NCI-H446 treated with DMSO at 0.1 percent for 48 hours (cell line): ENCODE results near the gene TOM1L1.
A peak's percentile ranks its signal among the peaks of the same experiment; 100 is the strongest.

Experiments used
- DNase-seq: peaks from one replicate; lab custom pipeline; 2025; lab: John Stamatoyannopoulos, UW

TOM1L1 gene

DNA sequence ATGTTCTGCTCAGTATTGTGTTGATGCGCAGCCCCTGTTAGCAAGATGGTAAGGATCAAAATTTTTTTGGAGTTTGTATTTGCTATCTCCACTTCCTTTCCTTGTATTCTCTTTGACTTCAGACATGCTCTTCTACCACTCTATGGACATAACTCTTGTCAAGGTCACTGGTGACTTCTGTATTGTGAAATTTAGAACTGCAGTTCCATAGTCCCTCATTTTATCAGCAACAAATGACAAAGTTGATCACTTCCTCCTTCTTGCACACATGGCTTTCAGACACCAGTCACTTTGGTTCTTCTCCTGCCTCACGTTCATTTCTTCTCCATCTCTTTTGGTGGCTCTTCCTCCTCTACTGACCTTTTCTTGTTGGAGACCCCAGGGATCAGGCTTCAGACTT lies 46.7 kb downstream of the TOM1L1 start:
- DNase-seq, result no peak

GRCh38 chr17:54948380-54948779 lies 47.7 kb downstream of the TOM1L1 start:
- DNase-seq, result no peak

GRCh38 chr17:54950116-54950515 lies 49.5 kb downstream of the TOM1L1 start:
- DNase-seq, result no peak

GRCh38 chr17:54951286-54951685 lies 50.6 kb downstream of the TOM1L1 start:
- DNase-seq, result no peak

DNA sequence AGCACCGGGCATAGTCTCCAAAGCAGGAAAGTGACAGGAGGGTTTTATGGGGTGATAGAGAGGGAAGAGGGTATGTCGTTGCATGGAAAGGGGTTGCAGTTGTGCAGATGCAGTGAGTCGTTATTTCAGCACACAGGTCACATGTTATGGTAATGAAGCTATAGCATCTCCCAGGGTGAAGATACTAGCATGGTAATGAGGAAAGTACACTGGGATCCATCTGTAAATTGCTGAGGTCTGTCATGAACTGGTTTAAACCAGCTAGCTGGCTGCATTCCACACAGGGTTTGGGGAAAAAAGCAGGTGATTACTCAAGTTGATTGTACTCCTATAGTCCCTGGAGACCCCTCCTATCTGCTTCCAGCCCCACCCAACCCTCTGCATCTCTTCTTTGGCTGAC lies 56.1 kb downstream of the TOM1L1 start:
- DNase-seq, result no peak

GRCh38 chr17:54967621-54968261 lies 67.1 kb downstream of the TOM1L1 start:
- DNase-seq, result no peak

- DNase-seq, result peak; percentile 86
These were observed 67.8 kb downstream of the TOM1L1 start, which contains the start of the genes COX11 and STXBP4 for GRCh38 chr17:54968262-54968987. Gene COX11, minus strand, starts transcription at chr17:54968654. Its CDS starts 8 bp downstream, at chr17:54968646. Gene STXBP4, plus strand, starts transcription at chr17:54968765. Its CDS starts 17,455 bp downstream, at chr17:54986220.

- DNase-seq, result no peak
These were observed 68.3 kb downstream of the TOM1L1 start for GRCh38 chr17:54968988-54969332.

DNA sequence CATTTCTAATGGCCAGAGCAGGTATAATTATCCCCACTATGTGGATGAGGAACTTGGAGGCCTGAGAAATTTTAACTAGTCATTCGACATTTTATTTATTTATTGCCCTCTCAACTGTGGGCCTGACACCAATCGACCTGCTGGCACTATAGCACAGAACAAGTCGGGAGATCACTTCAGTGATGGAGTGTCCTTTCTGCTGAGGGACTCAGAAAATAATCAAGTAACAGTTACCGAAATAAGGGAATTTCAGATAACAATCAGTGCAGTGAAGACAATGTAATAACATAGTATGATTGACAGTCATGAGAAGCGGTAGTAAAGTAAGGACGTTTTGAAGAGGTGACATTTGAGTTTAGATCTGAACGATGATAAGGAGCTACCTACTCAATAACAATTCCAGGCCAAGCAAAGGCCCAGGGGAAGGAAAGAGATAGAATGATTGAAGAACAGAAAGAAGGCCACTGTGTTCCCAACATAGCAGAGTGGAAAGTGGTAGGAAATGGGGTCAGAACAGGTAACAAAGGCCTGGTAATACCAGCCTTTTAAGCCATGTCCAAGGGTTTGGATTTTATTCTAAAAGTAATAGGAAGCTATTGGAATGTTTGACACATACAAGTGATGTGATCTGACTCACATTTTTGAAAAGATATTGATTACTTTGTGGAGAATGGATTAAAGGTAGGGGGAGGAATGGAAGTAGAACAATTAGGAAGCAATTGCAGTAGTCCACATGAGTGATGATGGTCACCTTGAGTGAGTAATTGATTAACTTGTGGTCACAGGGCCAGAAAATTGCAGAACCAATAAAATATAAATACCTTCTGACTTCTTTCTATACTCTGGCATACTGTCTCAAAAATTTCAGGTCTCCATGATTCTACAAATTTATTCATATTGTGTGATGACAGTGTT lies 69.3 kb downstream of the TOM1L1 start:
- no peak for DNase-seq

GRCh38 chr17:54971147-54971546 lies 70.5 kb downstream of the TOM1L1 start:
- no peak for DNase-seq

- no peak for DNase-seq
These were observed 71.2 kb downstream of the TOM1L1 start for GRCh38 chr17:54971901-54972300.

GRCh38 chr17:54972406-54973138 lies 71.9 kb downstream of the TOM1L1 start:
- DNase-seq, result no peak

- DNase-seq, result no peak
These were observed 74.1 kb downstream of the TOM1L1 start for GRCh38 chr17:54974759-54975158.

GRCh38 chr17:54976316-54976715 lies 75.7 kb downstream of the TOM1L1 start:
- no peak for DNase-seq

- no peak for DNase-seq
These were observed 77.1 kb downstream of the TOM1L1 start for GRCh38 chr17:54977744-54978143.

DNA sequence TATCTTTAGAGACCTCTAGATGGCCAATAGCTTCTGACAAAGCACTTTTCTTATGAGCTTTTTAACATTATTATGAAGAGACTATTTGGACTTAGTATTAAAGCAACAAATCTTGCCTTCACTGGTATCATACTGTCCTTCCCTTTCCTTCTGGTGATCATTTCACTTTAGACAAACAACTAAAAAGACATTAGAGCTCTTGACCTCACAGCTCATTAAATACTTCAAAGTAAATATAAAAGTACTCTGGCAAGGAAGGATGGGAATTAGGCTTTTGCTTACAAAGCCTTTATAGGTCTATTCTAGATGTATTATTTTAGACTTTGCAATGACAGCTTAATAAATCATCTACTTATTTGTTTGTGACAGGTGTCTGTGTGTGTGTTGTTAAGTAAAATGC lies 79.0 kb downstream of the TOM1L1 start:
- no peak for DNase-seq

GRCh38 chr17:54980375-54980774 lies 79.7 kb downstream of the TOM1L1 start:
- DNase-seq, result no peak

DNA sequence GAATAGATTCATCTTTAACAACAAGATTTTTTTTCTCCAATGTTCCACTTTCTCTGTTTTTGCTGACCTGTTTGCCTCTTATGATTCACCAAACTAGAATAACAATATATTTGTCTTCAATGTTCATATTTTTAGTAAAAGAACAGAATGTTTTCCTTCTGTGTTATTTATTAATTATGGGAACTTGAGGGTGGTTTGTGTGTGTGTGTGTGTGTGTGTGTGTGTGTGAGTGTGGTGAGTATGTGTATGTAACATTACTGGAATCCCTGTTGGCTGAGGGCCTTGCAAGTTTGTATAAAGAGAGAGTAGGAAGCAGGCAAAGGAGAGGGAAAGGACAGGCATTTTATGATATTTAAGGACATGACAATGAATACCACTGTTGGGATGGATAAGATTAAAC lies 81.7 kb downstream of the TOM1L1 start:
- DNase-seq, result no peak

- DNase-seq, result no peak
These were observed 82.6 kb downstream of the TOM1L1 start for GRCh38 chr17:54983260-54983659.

GRCh38 chr17:54985476-54985875 lies 84.8 kb downstream of the TOM1L1 start:
- DNase-seq, result no peak

GRCh38 chr17:54990118-54990517 lies 89.5 kb downstream of the TOM1L1 start:
- DNase-seq, result no peak

DNA sequence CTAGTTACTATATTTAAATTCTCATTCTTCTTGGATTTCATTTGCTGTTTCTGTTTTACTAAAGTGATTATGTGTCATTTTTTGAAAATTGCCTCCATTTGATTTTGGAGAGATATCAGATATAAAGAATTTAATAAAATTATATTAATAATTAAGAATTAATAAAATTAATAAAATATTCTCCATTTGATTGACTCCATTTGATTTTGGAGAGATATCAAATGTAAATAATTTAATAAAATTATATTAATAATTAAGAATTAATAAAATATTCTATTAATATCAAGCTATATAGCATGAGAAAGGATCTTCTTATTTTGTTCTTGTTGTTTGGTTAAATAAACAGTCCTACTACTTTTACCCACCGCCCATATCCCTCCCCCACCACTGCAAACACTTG lies 90.9 kb downstream of the TOM1L1 start:
- DNase-seq, result no peak
